ENCODE data around the gene ZYG11B. TPM values are rescaled to one million over a fixed set of nuclear protein-coding genes. Genes with fewer than 3 reads are reported as not detected.

Gene ZYG11B
- total and polyA plus RNA-seq, 2 of the 13 experiments (the other 11 are each of a cell fraction or from before 2014, with no cell fraction given): 6.9 to 17.9 TPM

GRCh38 chr1:52702886-52703787, 23.1 kb upstream of the ZYG11B start (continued):
- TF ChIP-seq ARID5B (CRISPR knock-in tag; IDR thresholded peaks at IDR 0.05): peak; percentile 79
- peak; percentile 83 for TF ChIP-seq SP2 (CRISPR knock-in tag; IDR thresholded peaks at IDR 0.05)
- TF ChIP-seq SKI (IDR thresholded peaks at IDR 0.05; ENCODE audit: partially characterized antibody): no peak
- no peak; the same call in 1 of the 2 replicates for TF ChIP-seq CBFB (CRISPR knock-in tag; IDR thresholded peaks at IDR 0.05)
- TF ChIP-seq ETV5 (CRISPR knock-in tag; IDR thresholded peaks at IDR 0.05; ENCODE audit: borderline replicate concordance): peak; percentile 60
- TF ChIP-seq ZNF235 (CRISPR knock-in tag; IDR thresholded peaks at IDR 0.05; ENCODE audit: borderline replicate concordance): no peak
- TF ChIP-seq CREB1 (IDR thresholded peaks at IDR 0.05): peak; percentile 58
- peak; percentile 90 for TF ChIP-seq CREB1 (CRISPR knock-in tag; IDR thresholded peaks at IDR 0.05)
- peak; percentile 96 for TF ChIP-seq ARNTL (CRISPR knock-in tag; IDR thresholded peaks at IDR 0.05)
- TF ChIP-seq SRSF1 (optimal IDR thresholded peaks at IDR 0.05; ENCODE audit: low read depth, low read length): no peak
- TF ChIP-seq NPAS2 (CRISPR knock-in tag; IDR thresholded peaks at IDR 0.05; ENCODE audit: borderline replicate concordance): 0 out of 2 replicates have a peak, but pooled peaks have one; percentile 44
- TF ChIP-seq EZH2 (conservative IDR thresholded peaks at IDR 0.05; ENCODE audit: low read depth, low read length): no peak
- no peak for TF ChIP-seq PCBP2 (optimal IDR thresholded peaks at IDR 0.05; ENCODE audit: low read depth, low read length, poor library complexity, severe bottlenecking)
- no peak for TF ChIP-seq ZNF550 (CRISPR knock-in tag; IDR thresholded peaks at IDR 0.05; ENCODE audit: borderline replicate concordance)
- peak; percentile 95 for TF ChIP-seq ZNF414 (CRISPR knock-in tag; IDR thresholded peaks at IDR 0.05)
- TF ChIP-seq SMAD3 (CRISPR knock-in tag; IDR thresholded peaks at IDR 0.05): peak; percentile 84
- TF ChIP-seq ZNF563 (CRISPR knock-in tag; IDR thresholded peaks at IDR 0.05): peak; percentile 82; the same call in 1 of the 2 replicates
- peak; percentile 77; the same call in 1 of the 2 replicates for TF ChIP-seq ZBTB20 (CRISPR knock-in tag; IDR thresholded peaks at IDR 0.05; ENCODE audit: borderline replicate concordance, low read depth)
- no peak for TF ChIP-seq CENPT (CRISPR knock-in tag; IDR thresholded peaks at IDR 0.05; ENCODE audit: low read depth)
- TF ChIP-seq ZSCAN12 (CRISPR knock-in tag; IDR thresholded peaks at IDR 0.05): no peak
- TF ChIP-seq ARNT2 (CRISPR knock-in tag; IDR thresholded peaks at IDR 0.05; ENCODE audit: low read depth): peak; percentile 84; the same call in 1 of the 2 replicates
- TF ChIP-seq MAX (IDR thresholded peaks at IDR 0.05): peak; percentile 99
- peak; percentile 87; the same call in 1 of the 2 replicates for TF ChIP-seq ZBTB7A (CRISPR knock-in tag; IDR thresholded peaks at IDR 0.05)
- TF ChIP-seq TFDP2 (CRISPR knock-in tag; IDR thresholded peaks at IDR 0.05): peak; percentile 73
- TF ChIP-seq KMT2B (CRISPR knock-in tag; IDR thresholded peaks at IDR 0.05): peak; percentile 81

Measured in HepG2 (cell line).